Measurements from ENCODE around the gene MFAP4. TPM values are rescaled to one million over a fixed set of nuclear protein-coding genes. Genes with fewer than 3 reads are reported as not detected.

MFAP4 gene
- total RNA-seq, 1 experiment from 2014 or later: 0.52 TPM

DNA sequence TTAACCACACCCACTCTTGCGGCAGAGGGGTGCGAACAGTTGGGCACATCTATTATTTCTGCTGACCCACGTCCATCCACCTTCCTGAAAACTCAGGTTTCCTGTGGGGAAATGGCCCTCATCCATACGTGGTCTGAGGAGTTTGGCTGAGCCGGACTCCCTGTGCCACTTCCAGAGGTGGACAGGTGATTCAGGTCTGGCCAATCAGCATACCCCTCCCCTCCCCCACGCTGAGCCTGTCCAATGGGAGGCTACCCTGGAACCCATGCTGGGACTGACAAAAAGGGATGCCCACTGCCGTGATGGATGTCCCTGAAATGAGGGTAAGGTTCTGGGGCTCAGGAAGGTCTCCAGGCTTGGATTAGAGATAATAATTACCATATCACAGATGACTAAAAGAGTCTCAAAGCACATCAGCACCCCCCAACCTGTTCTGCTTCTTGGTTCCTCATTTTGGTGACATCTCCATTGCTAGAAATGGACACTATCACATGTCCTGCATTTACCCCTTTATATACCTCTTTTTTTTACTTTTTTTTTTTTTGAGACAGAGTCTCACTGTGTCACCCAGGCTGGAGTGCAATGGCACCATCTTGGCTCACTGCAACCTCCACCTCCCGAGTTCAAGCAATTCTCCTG lies 14.0 kb downstream of the MFAP4 start:
- TF ChIP-seq EZH2 (IDR thresholded peaks at IDR 0.05): no peak
- TF ChIP-seq, protein P1, sequence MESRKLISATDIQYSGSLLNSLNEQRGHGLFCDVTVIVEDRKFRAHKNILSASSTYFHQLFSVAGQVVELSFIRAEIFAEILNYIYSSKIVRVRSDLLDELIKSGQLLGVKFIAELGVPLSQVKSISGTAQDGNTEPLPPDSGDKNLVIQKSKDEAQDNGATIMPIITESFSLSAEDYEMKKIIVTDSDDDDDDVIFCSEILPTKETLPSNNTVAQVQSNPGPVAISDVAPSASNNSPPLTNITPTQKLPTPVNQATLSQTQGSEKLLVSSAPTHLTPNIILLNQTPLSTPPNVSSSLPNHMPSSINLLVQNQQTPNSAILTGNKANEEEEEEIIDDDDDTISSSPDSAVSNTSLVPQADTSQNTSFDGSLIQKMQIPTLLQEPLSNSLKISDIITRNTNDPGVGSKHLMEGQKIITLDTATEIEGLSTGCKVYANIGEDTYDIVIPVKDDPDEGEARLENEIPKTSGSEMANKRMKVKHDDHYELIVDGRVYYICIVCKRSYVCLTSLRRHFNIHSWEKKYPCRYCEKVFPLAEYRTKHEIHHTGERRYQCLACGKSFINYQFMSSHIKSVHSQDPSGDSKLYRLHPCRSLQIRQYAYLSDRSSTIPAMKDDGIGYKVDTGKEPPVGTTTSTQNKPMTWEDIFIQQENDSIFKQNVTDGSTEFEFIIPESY (IDR thresholded peaks at IDR 0.05; ENCODE audit: extremely low read depth, insufficient replicate concordance, low read length): no peak
- no peak for TF ChIP-seq POLR2A (IDR thresholded peaks at IDR 0.05; ENCODE audit: borderline replicate concordance, extremely low read depth, insufficient read depth, insufficient read length)
- no peak for TF ChIP-seq SP1 (IDR thresholded peaks at IDR 0.05; ENCODE audit: low read depth)
- no peak for TF ChIP-seq SRF (IDR thresholded peaks at IDR 0.05; ENCODE audit: low read depth)
- TF ChIP-seq, protein P2, sequence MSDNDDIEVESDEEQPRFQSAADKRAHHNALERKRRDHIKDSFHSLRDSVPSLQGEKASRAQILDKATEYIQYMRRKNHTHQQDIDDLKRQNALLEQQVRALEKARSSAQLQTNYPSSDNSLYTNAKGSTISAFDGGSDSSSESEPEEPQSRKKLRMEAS (IDR thresholded peaks at IDR 0.05): no peak
- TF ChIP-seq, protein P3, sequence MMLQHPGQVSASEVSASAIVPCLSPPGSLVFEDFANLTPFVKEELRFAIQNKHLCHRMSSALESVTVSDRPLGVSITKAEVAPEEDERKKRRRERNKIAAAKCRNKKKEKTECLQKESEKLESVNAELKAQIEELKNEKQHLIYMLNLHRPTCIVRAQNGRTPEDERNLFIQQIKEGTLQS (IDR thresholded peaks at IDR 0.05): no peak
- TF ChIP-seq SIN3A (IDR thresholded peaks at IDR 0.05; ENCODE audit: low read depth): no peak
- no peak for TF ChIP-seq EGR1 (IDR thresholded peaks at IDR 0.05; ENCODE audit: low read depth)
- no peak for TF ChIP-seq FOSL1 (IDR thresholded peaks at IDR 0.05; ENCODE audit: low read depth)
- TF ChIP-seq CEBPB (IDR thresholded peaks at IDR 0.05; ENCODE audit: low read depth): no peak
- CTCF ChIA-PET: interaction anchor here (1.1 kb wide), 2 partner anchors 10 kb away, joined by 3 to 4 read pairs; partner anchors contain the start of gene B9D1
- Histone ChIP-seq H3K36me3 (ENCODE audit: control insufficient read depth in 1 of 2, insufficient read depth in 2 of 2, low read length in 2 of 2) (no peaks in the 10 kb centered on the region), H3K79me2 (ENCODE audit: insufficient read depth, low read length) (peaks cover 7% of the 10 kb centered on the region), H3K9me2 (ENCODE audit: insufficient read depth) (no peaks in the 10 kb centered on the region), H3K27ac (ENCODE audit: low read depth, low read length) (no peak overlapping the region), H3K4me3 (replicated peaks in 1 of 2; ENCODE audit: low read depth in 1 of 2, low read length in 2 of 2) (no peak overlapping the region), H3K9ac (ENCODE audit: low read length) (no peak overlapping the region), H3K9me3 (ENCODE audit: control insufficient read depth in 1 of 2, insufficient read depth in 1 of 2, low read depth in 1 of 2, low read length in 2 of 2) (no peaks in the 10 kb centered on the region), H3K4me1 (ENCODE audit: control insufficient read depth in 1 of 2, insufficient read depth in 2 of 2, low read length in 2 of 2) (peaks cover 7 to 31% of the 10 kb centered on the region in 2 experiments; a peak in 3 of 4 replicates), H3K27me3 (ENCODE audit: insufficient read depth, low read length) (no peaks in the 10 kb centered on the region), H2AFZ (ENCODE audit: low read depth, low read length, poor library complexity, severe bottlenecking) (no peak overlapping the region), H3K4me2 (ENCODE audit: low read length) (no peak overlapping the region), H4K20me1 (ENCODE audit: insufficient read depth) (no peaks in the 10 kb centered on the region)
- POLR2A ChIA-PET: no interaction called here
- BruUV-seq (replicated peaks): no TSS peak
- ATAC-seq (no peak), DNase-seq (ENCODE audit: low read depth, low spot score) (no peak)
- intact Hi-C loops (cut with micrococcal nuclease): no loop called here
- RAD21 ChIA-PET (ENCODE audit: low non-redundant PET in 1 of 2, low total read pairs in 2 of 2, uncharacterized antibody in 2 of 2, unreplicated experiment in 2 of 2): no interaction called here
